Measurements from ENCODE around the gene CERS5.

The CERS5 gene

GRCh38 chr12:50185970-50186663, 18.9 kb upstream of the CERS5 start:
- peaks cover 60% of the 10 kb centered on the region for H3K4me1 ChIP-seq (ENCODE audit: control insufficient read depth, insufficient read depth, low read length)
- no peaks in the 10 kb centered on the region for H3K9me3 ChIP-seq (replicated peaks; ENCODE audit: low read length)
- H3K4me2 ChIP-seq (ENCODE audit: low read length): peak overlapping the region; percentile 53
- H3K9ac ChIP-seq (ENCODE audit: low read depth, low read length): peak overlapping the region; percentile 83
- H3K27me3 ChIP-seq (ENCODE audit: control insufficient read depth, insufficient read depth, low read length): no peaks in the 10 kb centered on the region
- peaks cover 51% of the 10 kb centered on the region for H3K36me3 ChIP-seq (ENCODE audit: insufficient read depth, low read length)
- peak overlapping the region; percentile 19 for H3K4me3 ChIP-seq (ENCODE audit: low read length)

GRCh38 chr12:50185301-50185895, 18.2 kb upstream of the CERS5 start:
- H3K4me1 ChIP-seq (ENCODE audit: control insufficient read depth, insufficient read depth, low read length): peaks cover 60% of the 10 kb centered on the region
- peaks cover 51% of the 10 kb centered on the region for H3K36me3 ChIP-seq (ENCODE audit: insufficient read depth, low read length)
- H3K9me3 ChIP-seq (replicated peaks; ENCODE audit: low read length): no peaks in the 10 kb centered on the region
- peak overlapping the region; percentile 3 for H3K4me2 ChIP-seq (ENCODE audit: low read length)
- peak overlapping the region; percentile 83 for H3K9ac ChIP-seq (ENCODE audit: low read depth, low read length)
- H3K4me3 ChIP-seq (ENCODE audit: low read length): no peak overlapping the region
- H3K27me3 ChIP-seq (ENCODE audit: control insufficient read depth, insufficient read depth, low read length): no peaks in the 10 kb centered on the region

- H3K4me2 ChIP-seq (ENCODE audit: low read length): no peak overlapping the region
- H3K9ac ChIP-seq (ENCODE audit: low read depth, low read length): peak overlapping the region; percentile 26
- H3K36me3 ChIP-seq (ENCODE audit: insufficient read depth, low read length): peaks cover 55% of the 10 kb centered on the region
- H3K9me3 ChIP-seq (replicated peaks; ENCODE audit: low read length): no peaks in the 10 kb centered on the region
- H3K4me3 ChIP-seq (ENCODE audit: low read length): no peak overlapping the region
- peaks cover 59% of the 10 kb centered on the region for H3K4me1 ChIP-seq (ENCODE audit: control insufficient read depth, insufficient read depth, low read length)
- no peaks in the 10 kb centered on the region for H3K27me3 ChIP-seq (ENCODE audit: control insufficient read depth, insufficient read depth, low read length)
These were observed 17.1 kb upstream of the CERS5 start for GRCh38 chr12:50184261-50184660.

DNA sequence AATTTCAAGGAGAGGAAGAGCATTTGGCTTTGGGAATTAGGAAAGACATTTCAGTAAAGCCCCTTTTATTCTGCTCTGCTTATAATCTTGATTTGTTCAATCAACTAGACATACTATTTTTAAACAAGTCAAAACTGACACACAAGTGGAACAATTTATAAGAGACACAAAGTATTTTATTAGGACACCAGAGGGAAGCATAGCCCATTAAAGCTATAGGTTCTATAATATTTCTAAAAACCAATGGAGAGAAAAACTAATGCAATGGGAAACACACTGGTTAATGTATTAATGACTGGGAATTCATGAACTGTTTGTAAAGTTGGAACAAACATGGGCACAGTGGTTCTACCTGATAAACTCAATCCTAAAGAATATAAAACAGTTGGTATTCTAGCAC, 15.3 kb upstream of the CERS5 start:
- Histone ChIP-seq H3K4me3 (ENCODE audit: low read length) (no peak overlapping the region), H3K27me3 (ENCODE audit: control insufficient read depth, insufficient read depth, low read length) (no peaks in the 10 kb centered on the region), H3K4me2 (ENCODE audit: low read length) (no peak overlapping the region), H3K36me3 (ENCODE audit: insufficient read depth, low read length) (peaks cover 54% of the 10 kb centered on the region), H3K9me3 (replicated peaks; ENCODE audit: low read length) (no peaks in the 10 kb centered on the region), H3K9ac (ENCODE audit: low read depth, low read length) (no peak overlapping the region), H3K4me1 (ENCODE audit: control insufficient read depth, insufficient read depth, low read length) (peaks cover 41% of the 10 kb centered on the region)

- Histone ChIP-seq H3K4me1 (ENCODE audit: control insufficient read depth, insufficient read depth, low read length) (peaks cover 33% of the 10 kb centered on the region), H3K36me3 (ENCODE audit: insufficient read depth, low read length) (peaks cover 62% of the 10 kb centered on the region), H3K9ac (ENCODE audit: low read depth, low read length) (no peak overlapping the region), H3K4me3 (ENCODE audit: low read length) (no peak overlapping the region), H3K4me2 (ENCODE audit: low read length) (no peak overlapping the region), H3K9me3 (replicated peaks; ENCODE audit: low read length) (no peaks in the 10 kb centered on the region), H3K27me3 (ENCODE audit: control insufficient read depth, insufficient read depth, low read length) (no peaks in the 10 kb centered on the region)
These were observed 14.5 kb upstream of the CERS5 start for GRCh38 chr12:50181691-50182090.

GRCh38 chr12:50175716-50176026, 8.5 kb upstream of the CERS5 start:
- H3K9ac ChIP-seq (ENCODE audit: low read depth, low read length): no peak overlapping the region
- H3K27me3 ChIP-seq (ENCODE audit: control insufficient read depth, insufficient read depth, low read length): no peaks in the 10 kb centered on the region
- no peak overlapping the region for H3K4me2 ChIP-seq (ENCODE audit: low read length)
- no peaks in the 10 kb centered on the region for H3K9me3 ChIP-seq (replicated peaks; ENCODE audit: low read length)
- peaks cover 50% of the 10 kb centered on the region for H3K36me3 ChIP-seq (ENCODE audit: insufficient read depth, low read length)
- H3K4me1 ChIP-seq (ENCODE audit: control insufficient read depth, insufficient read depth, low read length): no peaks in the 10 kb centered on the region
- H3K4me3 ChIP-seq (ENCODE audit: low read length): no peak overlapping the region

DNA sequence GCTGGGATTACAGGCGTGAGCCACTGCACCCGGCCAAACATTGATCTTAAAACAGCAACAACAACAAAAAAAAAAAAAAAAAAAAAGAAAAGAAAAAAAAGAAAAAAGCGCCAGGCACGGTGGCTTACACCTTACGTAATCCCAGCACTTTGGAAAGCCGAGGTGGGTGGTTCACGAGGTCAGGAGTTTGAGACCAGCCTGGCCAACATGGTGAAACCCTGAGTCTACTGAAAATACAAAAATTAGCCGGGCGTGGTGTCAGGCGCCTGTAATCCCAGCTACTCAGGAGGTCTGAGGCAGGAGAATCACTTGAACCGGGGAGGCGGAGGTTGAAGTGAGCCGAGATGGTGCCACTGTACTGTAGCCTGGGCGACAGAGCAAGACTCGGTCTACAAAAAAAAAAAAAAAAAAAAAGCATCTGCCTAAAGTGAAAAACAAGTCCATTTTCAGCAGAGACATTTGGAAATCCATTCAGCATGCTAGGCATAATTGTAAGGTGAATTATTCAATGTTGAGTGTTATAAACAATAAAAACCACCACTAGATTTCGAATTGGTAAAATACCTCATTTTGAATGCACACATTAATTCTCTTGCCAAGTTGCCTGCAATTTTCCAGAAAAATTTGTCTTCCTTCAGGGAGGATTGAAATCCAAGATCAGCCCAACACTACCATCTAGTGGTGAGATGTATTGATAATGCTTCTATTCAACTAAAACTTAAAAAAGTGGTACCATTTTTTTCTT, 8.0 kb upstream of the CERS5 start:
- H3K36me3 ChIP-seq (ENCODE audit: insufficient read depth, low read length): peaks cover 45% of the 10 kb centered on the region
- no peaks in the 10 kb centered on the region for H3K27me3 ChIP-seq (ENCODE audit: control insufficient read depth, insufficient read depth, low read length)
- no peak overlapping the region for H3K4me2 ChIP-seq (ENCODE audit: low read length)
- no peak overlapping the region for H3K9ac ChIP-seq (ENCODE audit: low read depth, low read length)
- no peaks in the 10 kb centered on the region for H3K9me3 ChIP-seq (replicated peaks; ENCODE audit: low read length)
- H3K4me1 ChIP-seq (ENCODE audit: control insufficient read depth, insufficient read depth, low read length): no peaks in the 10 kb centered on the region
- H3K4me3 ChIP-seq (ENCODE audit: low read length): no peak overlapping the region

GRCh38 chr12:50166799-50167048, 445 bp downstream of the CERS5 start:
- peaks cover 3% of the 10 kb centered on the region for H3K36me3 ChIP-seq (ENCODE audit: insufficient read depth, low read length)
- H3K27me3 ChIP-seq (ENCODE audit: control insufficient read depth, insufficient read depth, low read length): no peaks in the 10 kb centered on the region
- peak overlapping the region; percentile 94 for H3K4me3 ChIP-seq (ENCODE audit: low read length)
- peaks cover 3% of the 10 kb centered on the region for H3K9me3 ChIP-seq (replicated peaks; ENCODE audit: low read length)
- H3K4me1 ChIP-seq (ENCODE audit: control insufficient read depth, insufficient read depth, low read length): peaks cover 11% of the 10 kb centered on the region
- peak overlapping the region; percentile 87 for H3K4me2 ChIP-seq (ENCODE audit: low read length)
- H3K9ac ChIP-seq (ENCODE audit: low read depth, low read length): peak overlapping the region; percentile 99

DNA sequence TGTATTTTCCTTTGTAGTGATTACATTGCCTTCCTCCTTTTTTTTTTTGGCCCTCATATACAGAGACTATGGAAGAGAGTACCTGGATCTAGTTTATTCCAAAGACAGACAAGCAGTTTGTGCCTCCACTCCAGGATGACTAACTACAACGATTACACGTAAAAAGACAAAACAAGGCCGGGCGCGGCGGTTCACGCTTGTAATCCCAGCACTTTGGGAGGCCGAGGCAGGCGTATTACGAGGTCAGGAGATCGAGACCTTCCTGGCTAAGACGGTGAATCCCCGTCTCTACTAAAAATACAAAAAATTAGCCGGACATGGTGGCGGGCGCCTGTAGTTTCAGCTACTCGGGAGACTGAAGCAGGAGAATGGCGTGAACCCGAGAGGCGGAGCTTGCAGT, 2.2 kb downstream of the CERS5 start:
- Histone ChIP-seq H3K4me2 (ENCODE audit: low read length) (no peak overlapping the region), H3K27me3 (ENCODE audit: control insufficient read depth, insufficient read depth, low read length) (no peaks in the 10 kb centered on the region), H3K36me3 (ENCODE audit: insufficient read depth, low read length) (peaks cover 3% of the 10 kb centered on the region), H3K9ac (ENCODE audit: low read depth, low read length) (no peak overlapping the region), H3K4me1 (ENCODE audit: control insufficient read depth, insufficient read depth, low read length) (peaks cover 11% of the 10 kb centered on the region), H3K4me3 (ENCODE audit: low read length) (no peak overlapping the region), H3K9me3 (replicated peaks; ENCODE audit: low read length) (peaks cover 3% of the 10 kb centered on the region)

GRCh38 chr12:50162230-50162629, 4.9 kb downstream of the CERS5 start:
- Histone ChIP-seq H3K9me3 (replicated peaks; ENCODE audit: low read length) (no peaks in the 10 kb centered on the region), H3K4me3 (ENCODE audit: low read length) (no peak overlapping the region), H3K36me3 (ENCODE audit: insufficient read depth, low read length) (peaks cover 6% of the 10 kb centered on the region), H3K4me1 (ENCODE audit: control insufficient read depth, insufficient read depth, low read length) (peaks cover 12% of the 10 kb centered on the region), H3K27me3 (ENCODE audit: control insufficient read depth, insufficient read depth, low read length) (no peaks in the 10 kb centered on the region), H3K9ac (ENCODE audit: low read depth, low read length) (no peak overlapping the region), H3K4me2 (ENCODE audit: low read length) (no peak overlapping the region)

DNA sequence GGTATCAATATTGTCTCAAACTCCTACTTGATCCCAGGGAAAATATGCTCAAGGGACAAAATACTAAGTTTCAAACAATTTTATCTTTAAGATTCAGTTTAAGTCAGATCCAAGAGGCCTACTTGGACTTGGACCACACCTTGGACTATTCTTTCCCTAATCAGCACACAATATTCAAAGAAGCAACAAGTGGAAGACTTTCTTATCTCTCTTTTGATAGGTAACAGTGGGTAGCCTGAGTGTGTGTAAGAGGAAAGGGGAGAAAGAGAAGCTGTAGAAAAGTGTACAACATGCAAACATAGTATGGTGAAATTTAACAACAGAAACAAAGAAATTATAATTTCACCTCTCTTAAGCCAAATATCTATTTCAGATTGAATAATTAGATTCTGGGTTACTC, 6.5 kb downstream of the CERS5 start:
- Histone ChIP-seq H3K27me3 (ENCODE audit: control insufficient read depth, insufficient read depth, low read length) (no peaks in the 10 kb centered on the region), H3K36me3 (ENCODE audit: insufficient read depth, low read length) (peaks cover 6% of the 10 kb centered on the region), H3K9me3 (replicated peaks; ENCODE audit: low read length) (no peaks in the 10 kb centered on the region), H3K4me2 (ENCODE audit: low read length) (no peak overlapping the region), H3K9ac (ENCODE audit: low read depth, low read length) (no peak overlapping the region), H3K4me1 (ENCODE audit: control insufficient read depth, insufficient read depth, low read length) (peaks cover 9% of the 10 kb centered on the region), H3K4me3 (ENCODE audit: low read length) (no peak overlapping the region)

DNA sequence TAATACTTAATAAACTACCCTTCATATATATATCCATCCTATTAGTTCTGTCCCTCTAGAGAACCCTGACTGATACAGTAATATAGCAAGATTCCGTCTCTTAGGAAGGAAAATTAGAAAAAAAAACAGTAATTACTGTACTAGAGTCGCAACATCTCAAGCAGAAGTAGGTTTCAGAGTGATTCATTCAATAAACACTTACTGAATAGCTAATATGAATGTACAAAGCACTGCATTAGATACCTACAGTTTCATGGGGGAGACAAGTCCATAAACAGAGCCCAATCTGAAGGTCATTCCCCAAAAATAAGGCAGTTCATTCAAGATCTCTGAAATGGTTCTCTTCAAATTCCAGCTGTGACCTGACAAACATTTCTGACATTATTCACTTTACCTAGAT, 9.9 kb downstream of the CERS5 start:
- H3K27me3 ChIP-seq (ENCODE audit: control insufficient read depth, insufficient read depth, low read length): no peaks in the 10 kb centered on the region
- H3K4me3 ChIP-seq (ENCODE audit: low read length): no peak overlapping the region
- no peak overlapping the region for H3K4me2 ChIP-seq (ENCODE audit: low read length)
- peaks cover 6% of the 10 kb centered on the region for H3K36me3 ChIP-seq (ENCODE audit: insufficient read depth, low read length)
- no peak overlapping the region for H3K9ac ChIP-seq (ENCODE audit: low read depth, low read length)
- H3K4me1 ChIP-seq (ENCODE audit: control insufficient read depth, insufficient read depth, low read length): peaks cover 6% of the 10 kb centered on the region
- H3K9me3 ChIP-seq (replicated peaks; ENCODE audit: low read length): no peaks in the 10 kb centered on the region
